ENCODE results near the gene TANC1. TPM values are rescaled to one million over a fixed set of nuclear protein-coding genes. Genes with fewer than 3 reads are reported as not detected.

Gene TANC1
- total and polyA plus RNA-seq, 7 donors: 3.6 to 74.5 (median 47.0) TPM

- 36 to 77% methylated on average over 3 of the region's 3 CpGs for WGBS, 2 donors
- H3K4me3 ChIP-seq: no peak overlapping the region
- H3K9me3 ChIP-seq: peaks cover 0 to 4% (median 0%) of the 10 kb centered on the region in 4 donors
- H3K36me3 ChIP-seq: peaks cover 0 to 8% (median 0%) of the 10 kb centered on the region in 4 donors
- H3K27ac ChIP-seq: peak overlapping the region in 2 of 4 donors; percentile 15 to 37
- H3K4me1 ChIP-seq: peaks cover 0 to 35% (median 27%) of the 10 kb centered on the region in 4 donors
- no peaks in the 10 kb centered on the region for H3K27me3 ChIP-seq
- intact Hi-C loops (cut with DNase I): no loop called here
- no peak for DNase-seq
- no peak for TF ChIP-seq EP300 (IDR thresholded peaks at IDR 0.05)
- no peak for TF ChIP-seq POLR2A (IDR thresholded peaks at IDR 0.05)
- no peak for TF ChIP-seq POLR2AphosphoS5 (IDR thresholded peaks at IDR 0.05)
- TF ChIP-seq, protein P1, sequence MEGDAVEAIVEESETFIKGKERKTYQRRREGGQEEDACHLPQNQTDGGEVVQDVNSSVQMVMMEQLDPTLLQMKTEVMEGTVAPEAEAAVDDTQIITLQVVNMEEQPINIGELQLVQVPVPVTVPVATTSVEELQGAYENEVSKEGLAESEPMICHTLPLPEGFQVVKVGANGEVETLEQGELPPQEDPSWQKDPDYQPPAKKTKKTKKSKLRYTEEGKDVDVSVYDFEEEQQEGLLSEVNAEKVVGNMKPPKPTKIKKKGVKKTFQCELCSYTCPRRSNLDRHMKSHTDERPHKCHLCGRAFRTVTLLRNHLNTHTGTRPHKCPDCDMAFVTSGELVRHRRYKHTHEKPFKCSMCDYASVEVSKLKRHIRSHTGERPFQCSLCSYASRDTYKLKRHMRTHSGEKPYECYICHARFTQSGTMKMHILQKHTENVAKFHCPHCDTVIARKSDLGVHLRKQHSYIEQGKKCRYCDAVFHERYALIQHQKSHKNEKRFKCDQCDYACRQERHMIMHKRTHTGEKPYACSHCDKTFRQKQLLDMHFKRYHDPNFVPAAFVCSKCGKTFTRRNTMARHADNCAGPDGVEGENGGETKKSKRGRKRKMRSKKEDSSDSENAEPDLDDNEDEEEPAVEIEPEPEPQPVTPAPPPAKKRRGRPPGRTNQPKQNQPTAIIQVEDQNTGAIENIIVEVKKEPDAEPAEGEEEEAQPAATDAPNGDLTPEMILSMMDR (IDR thresholded peaks at IDR 0.05): no peak
Observed at GRCh38 chr2:159098361-159098760, 129.9 kb downstream of the TANC1 start.

DNA sequence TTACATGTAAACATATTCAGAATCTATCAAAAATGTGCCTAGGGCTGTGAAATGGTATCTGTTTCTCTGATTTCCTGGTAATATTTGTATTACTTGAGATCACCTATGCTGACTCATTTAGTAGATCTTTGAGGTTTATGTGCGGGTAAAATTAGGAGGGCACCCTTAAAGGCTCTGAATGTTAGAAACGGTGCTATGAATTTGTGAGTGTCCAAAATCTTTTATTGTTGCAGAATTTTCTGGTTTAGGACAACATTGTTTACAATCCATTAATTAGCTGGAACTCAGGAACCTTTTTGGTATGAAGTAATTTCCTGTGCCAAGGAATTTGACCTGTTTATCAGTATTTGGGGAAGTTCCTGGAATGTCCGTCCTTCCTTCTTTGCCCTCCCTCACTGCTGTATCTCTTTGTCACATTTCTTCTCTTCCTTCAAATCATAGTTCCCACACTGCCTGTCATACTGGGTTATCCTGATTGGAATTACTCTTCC, 130.5 kb downstream of the TANC1 start:
- Histone ChIP-seq H3K4me3 (no peak overlapping the region), H3K4me1 (peaks cover 0 to 29% (median 21%) of the 10 kb centered on the region in 4 donors), H3K27ac (peak overlapping the region in 1 of 4 donors; percentile 37), H3K9me3 (peaks cover 0 to 4% (median 0%) of the 10 kb centered on the region in 4 donors), H3K27me3 (no peaks in the 10 kb centered on the region), H3K36me3 (peaks cover 0 to 8% (median 0%) of the 10 kb centered on the region in 4 donors)
- WGBS, 2 donors: 62 to 63% methylated on average over 3 of the region's 3 CpGs
- intact Hi-C loops (cut with DNase I): no loop called here
- no peak for DNase-seq
- TF ChIP-seq POLR2AphosphoS5 (IDR thresholded peaks at IDR 0.05) (no peak), POLR2A (IDR thresholded peaks at IDR 0.05) (no peak), EP300 (IDR thresholded peaks at IDR 0.05) (no peak)
- TF ChIP-seq, protein P1 (IDR thresholded peaks at IDR 0.05): no peak

DNA sequence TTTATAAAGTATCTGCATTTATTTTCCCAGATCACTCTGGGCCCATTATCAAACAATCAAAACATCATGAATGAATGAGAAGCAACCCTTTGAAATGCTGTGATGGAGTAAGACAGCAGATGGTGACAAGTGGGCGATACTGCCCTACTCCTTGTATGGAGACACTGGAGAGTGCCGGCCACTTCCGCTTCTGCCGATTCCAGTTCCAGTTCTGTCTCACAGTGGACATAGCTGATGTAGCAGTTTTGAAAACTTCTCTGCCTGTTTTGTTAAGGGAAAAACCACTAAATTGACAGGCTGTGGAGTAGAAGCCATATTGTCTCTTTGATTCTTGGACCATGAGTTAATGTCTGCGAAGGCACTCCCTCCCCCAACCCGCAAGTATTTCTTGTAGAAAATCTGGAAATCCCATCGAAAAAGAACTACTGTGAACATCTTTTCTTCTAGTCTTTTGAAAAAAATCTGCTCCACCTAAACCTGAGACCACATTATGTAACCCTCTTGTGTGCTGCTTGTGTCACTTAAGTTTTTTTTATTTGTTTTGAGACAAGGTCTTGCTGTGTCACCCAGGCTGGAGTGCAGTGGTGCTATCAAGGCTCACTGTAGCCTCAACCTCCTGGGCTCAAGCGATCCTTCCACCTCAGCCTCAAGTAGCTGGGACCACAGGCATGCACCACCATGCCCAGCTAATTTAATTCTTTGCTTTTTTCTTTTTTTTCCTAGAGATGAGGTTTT, 133.5 kb downstream of the TANC1 start:
- TF ChIP-seq EP300 (IDR thresholded peaks at IDR 0.05) (no peak), POLR2AphosphoS5 (IDR thresholded peaks at IDR 0.05) (no peak), POLR2A (IDR thresholded peaks at IDR 0.05) (no peak)
- TF ChIP-seq, protein P1 (IDR thresholded peaks at IDR 0.05): no peak
- no peak for DNase-seq
- peaks cover 0 to 16% (median 9%) of the 10 kb centered on the region in 4 donors for H3K4me1 ChIP-seq
- 85 to 87% methylated on average over 7 of the region's 8 CpGs for WGBS, 2 donors
- no peaks in the 10 kb centered on the region for H3K27me3 ChIP-seq
- peaks cover 0 to 8% (median 0%) of the 10 kb centered on the region in 4 donors for H3K36me3 ChIP-seq
- intact Hi-C loops (cut with DNase I): no loop called here
- H3K27ac ChIP-seq: no peak overlapping the region
- H3K4me3 ChIP-seq: no peak overlapping the region
- H3K9me3 ChIP-seq: no peaks in the 10 kb centered on the region

- H3K36me3 ChIP-seq: peaks cover 0 to 2% (median 0%) of the 10 kb centered on the region in 4 donors
- H3K4me1 ChIP-seq: peaks cover 0 to 16% (median 9%) of the 10 kb centered on the region in 4 donors
- DNase-seq: no peak
- no peaks in the 10 kb centered on the region for H3K9me3 ChIP-seq
- H3K27ac ChIP-seq: no peak overlapping the region
- no peak overlapping the region for H3K4me3 ChIP-seq
- no peak for TF ChIP-seq POLR2AphosphoS5 (IDR thresholded peaks at IDR 0.05)
- TF ChIP-seq, protein P1 (IDR thresholded peaks at IDR 0.05): no peak
- no peak for TF ChIP-seq POLR2A (IDR thresholded peaks at IDR 0.05)
- WGBS, 2 donors: 90% methylated on average over 5 of the region's 5 CpGs; no CpG with 5 or more reads in 1 of the 2 donors
- intact Hi-C loops (cut with DNase I): no loop called here
- no peaks in the 10 kb centered on the region for H3K27me3 ChIP-seq
Observed at GRCh38 chr2:159103411-159103810, 135.0 kb downstream of the TANC1 start.

All from sigmoid colon (tissue), 7 donors.